ENCODE measurements around the gene DNM1L. TPM values are rescaled to one million over a fixed set of nuclear protein-coding genes. Genes with fewer than 3 reads are reported as not detected.

DNM1L gene
- total and polyA plus RNA-seq, 12 donors, result 32.3 to 81.5 (median 57.3) TPM

- intact Hi-C loops (cut with DNase I), result loop anchor here in 1 of 10 donors (5.0 kb wide), 1 partner anchor 68 kb away; no protein-coding TSS in a partner anchor
- no peak for DNase-seq
- ATAC-seq, result peak in 1 of 8 donors; percentile 41
- WGBS, 2 donors, result 38 to 46% methylated on average over 2 of the region's 2 CpGs
- no peaks in the 10 kb centered on the region for H3K27me3 ChIP-seq
- peaks cover 0 to 13% (median 5%) of the 10 kb centered on the region in 9 donors for H3K36me3 ChIP-seq
- H3K9me3 ChIP-seq, result no peaks in the 10 kb centered on the region
- H3K4me1 ChIP-seq, result peaks cover 0 to 7% (median 0%) of the 10 kb centered on the region in 9 donors
- TF ChIP-seq CTCF (IDR thresholded peaks at IDR 0.05), result no peak
- H3K27ac ChIP-seq, result no peak overlapping the region
- no peak overlapping the region for H3K4me3 ChIP-seq
Observed at GRCh38 chr12:32650508-32650907, 28.6 kb upstream of the DNM1L start.

- peaks cover 0 to 4% (median 2%) of the 10 kb centered on the region in 9 donors for H3K36me3 ChIP-seq
- peak overlapping the region in 1 of 10 donors; percentile 17 for H3K27ac ChIP-seq
- H3K4me3 ChIP-seq, result no peak overlapping the region
- no peaks in the 10 kb centered on the region for H3K27me3 ChIP-seq
- DNase-seq, result no peak
- WGBS, 2 donors, result 93 to 94% methylated on average over 5 of the region's 5 CpGs
- no peaks in the 10 kb centered on the region for H3K9me3 ChIP-seq
- intact Hi-C loops (cut with DNase I), result loop anchor here in 1 of 10 donors (5.0 kb wide), 1 partner anchor 69 kb away; no protein-coding TSS in a partner anchor
- no peak for TF ChIP-seq CTCF (IDR thresholded peaks at IDR 0.05)
- no peak for ATAC-seq
- peaks cover 0 to 7% (median 0%) of the 10 kb centered on the region in 9 donors for H3K4me1 ChIP-seq
Observed at GRCh38 chr12:32651151-32651955, 27.7 kb upstream of the DNM1L start.

- WGBS, 2 donors, result 88 to 92% methylated on average over 4 of the region's 4 CpGs
- no peak for TF ChIP-seq CTCF (IDR thresholded peaks at IDR 0.05)
- DNase-seq (no peak), ATAC-seq (no peak)
- no peaks in the 10 kb centered on the region for H3K36me3 ChIP-seq
- peaks cover 0 to 7% (median 0%) of the 10 kb centered on the region in 9 donors for H3K4me1 ChIP-seq
- no peaks in the 10 kb centered on the region for H3K9me3 ChIP-seq
- no peak overlapping the region for H3K27ac ChIP-seq
- intact Hi-C loops (cut with DNase I), result loop anchor here in 1 of 10 donors (5.0 kb wide), 1 partner anchor 70 kb away; no protein-coding TSS in a partner anchor
- H3K27me3 ChIP-seq, result no peaks in the 10 kb centered on the region
- H3K4me3 ChIP-seq, result no peak overlapping the region
Observed at GRCh38 chr12:32651956-32652210, 27.2 kb upstream of the DNM1L start.

- ATAC-seq, result no peak
- H3K9me3 ChIP-seq, result no peaks in the 10 kb centered on the region
- no peaks in the 10 kb centered on the region for H3K36me3 ChIP-seq
- no peaks in the 10 kb centered on the region for H3K27me3 ChIP-seq
- no peak for TF ChIP-seq CTCF (IDR thresholded peaks at IDR 0.05)
- WGBS, 2 donors, result 69 to 75% methylated on average over 6 of the region's 6 CpGs
- no peak for DNase-seq
- no peak overlapping the region for H3K4me3 ChIP-seq
- H3K4me1 ChIP-seq, result peaks cover 0 to 26% (median 11%) of the 10 kb centered on the region in 9 donors
- intact Hi-C loops (cut with DNase I), result loop anchor here in 7 of 10 donors (2.0 to 10.0 kb wide), 5 partner anchors 203 to 293 kb away; no protein-coding TSS in a partner anchor
- H3K27ac ChIP-seq, result peak overlapping the region in 7 of 10 donors; percentile 6 to 59 (median 29)
Observed at GRCh38 chr12:32659908-32660440, 19.1 kb upstream of the DNM1L start.

All from heart right ventricle (tissue), 16 donors.